T follicular helper cell (primary cell): ENCODE measurements around the gene DPYD.

Source experiments
- DNase-seq: peaks from one replicate; pipeline ENCODE4 v3.0.0-alpha.2; 2020; ENCODE audit warnings: low read depth

The DPYD gene

GRCh38 chr1:97784661-97785060 is 136.2 kb downstream of the DPYD start:
- DNase-seq = no peak

GRCh38 chr1:97783751-97784150 is 137.1 kb downstream of the DPYD start:
- no peak for DNase-seq

GRCh38 chr1:97781762-97782337 is 139.0 kb downstream of the DPYD start:
- DNase-seq = no peak

GRCh38 chr1:97780884-97781283 is 139.9 kb downstream of the DPYD start:
- DNase-seq = no peak

GRCh38 chr1:97778718-97779117 is 142.1 kb downstream of the DPYD start:
- DNase-seq = no peak

- no peak for DNase-seq
Observed at GRCh38 chr1:97770376-97770775, 150.5 kb downstream of the DPYD start.

GRCh38 chr1:97767381-97767780 is 153.5 kb downstream of the DPYD start:
- DNase-seq = no peak

GRCh38 chr1:97764991-97765390 is 155.8 kb downstream of the DPYD start:
- no peak for DNase-seq

- no peak for DNase-seq
Observed at GRCh38 chr1:97761637-97762036, 159.2 kb downstream of the DPYD start.

- no peak for DNase-seq
Observed at GRCh38 chr1:97759078-97759477, 161.8 kb downstream of the DPYD start.

GRCh38 chr1:97758541-97759057 is 162.2 kb downstream of the DPYD start:
- DNase-seq = no peak

- no peak for DNase-seq
Observed at GRCh38 chr1:97745912-97746311, 174.9 kb downstream of the DPYD start.

- no peak for DNase-seq
Observed at GRCh38 chr1:97744977-97745376, 175.9 kb downstream of the DPYD start.

GRCh38 chr1:97743129-97743528 is 177.7 kb downstream of the DPYD start:
- DNase-seq = no peak

- no peak for DNase-seq
Observed at GRCh38 chr1:97740891-97741290, 179.9 kb downstream of the DPYD start.

- DNase-seq = no peak
Observed at GRCh38 chr1:97739596-97740103, 181.2 kb downstream of the DPYD start.

GRCh38 chr1:97738270-97738669 is 182.6 kb downstream of the DPYD start:
- DNase-seq = no peak

- DNase-seq = no peak
Observed at GRCh38 chr1:97730271-97730670, 190.6 kb downstream of the DPYD start.

- DNase-seq = no peak
Observed at GRCh38 chr1:97728436-97728835, 192.4 kb downstream of the DPYD start.

GRCh38 chr1:97727029-97727428 is 193.8 kb downstream of the DPYD start:
- DNase-seq = no peak

GRCh38 chr1:97726386-97726785 is 194.4 kb downstream of the DPYD start:
- no peak for DNase-seq

- no peak for DNase-seq
Observed at GRCh38 chr1:97721221-97721620, 199.6 kb downstream of the DPYD start.

- DNase-seq = no peak
Observed at GRCh38 chr1:97712980-97713379, 207.9 kb downstream of the DPYD start.

GRCh38 chr1:97711858-97712257 is 209.0 kb downstream of the DPYD start:
- DNase-seq = no peak
